Right renal pelvis (tissue), 4 donors: ENCODE results near the gene LRP1. TPM values are rescaled to one million over a fixed set of nuclear protein-coding genes. Genes with fewer than 3 reads are reported as not detected.

Experiments
- DNase-seq, 4 donors: peaks; one replicate each; pipeline ENCODE4 v3.0.0-alpha.2; 2013; ENCODE audit warnings: low read depth in 4 of 4, low spot score in 3 of 4, missing footprints in 1 of 4
- polyA plus RNA-seq, 4 donors: library from polyadenylated mRNA; unstranded; fragments of 120-200 nt; gene quantifications; one replicate each; pipeline ENCODE4 v1.2.1, GENCODE V29; 2013; ENCODE audit not compliant: insufficient read length in 4 of 4

Gene LRP1
- polyA plus RNA-seq, 4 donors: 63.0 to 102 (median 70.6) TPM

GRCh38 chr12:57131896-57132744 lies 3.8 kb downstream of the LRP1 start:
- DNase-seq: no peak

GRCh38 chr12:57133013-57133569 lies 4.8 kb downstream of the LRP1 start:
- DNase-seq: no peak

- no peak for DNase-seq
Observed at GRCh38 chr12:57133916-57134315, 5.6 kb downstream of the LRP1 start.

- DNase-seq: no peak
Observed at GRCh38 chr12:57134949-57135348, 6.7 kb downstream of the LRP1 start.

GRCh38 chr12:57135527-57136326 lies 7.4 kb downstream of the LRP1 start:
- DNase-seq: no peak

- no peak for DNase-seq
Observed at GRCh38 chr12:57138526-57139272, 10.4 kb downstream of the LRP1 start.

GRCh38 chr12:57139796-57140649 lies 11.7 kb downstream of the LRP1 start:
- no peak for DNase-seq

- no peak for DNase-seq
Observed at GRCh38 chr12:57141249-57141648, 13.0 kb downstream of the LRP1 start.

GRCh38 chr12:57142121-57142520 lies 13.8 kb downstream of the LRP1 start:
- DNase-seq: no peak

GRCh38 chr12:57142727-57143126 lies 14.4 kb downstream of the LRP1 start:
- DNase-seq: no peak

GRCh38 chr12:57143454-57143853 lies 15.2 kb downstream of the LRP1 start:
- DNase-seq: no peak

GRCh38 chr12:57145460-57146059 lies 17.3 kb downstream of the LRP1 start:
- DNase-seq: no peak

- no peak for DNase-seq
Observed at GRCh38 chr12:57146092-57146491, 17.8 kb downstream of the LRP1 start.

GRCh38 chr12:57146961-57147944 lies 19.0 kb downstream of the LRP1 start, which contains the start of gene LRP1-AS:
LRP1-AS (minus strand) TSS chr12:57147619.
- DNase-seq: no peak

- DNase-seq: no peak
Observed at GRCh38 chr12:57148469-57149244, 20.4 kb downstream of the LRP1 start.

GRCh38 chr12:57149245-57149900 lies 21.1 kb downstream of the LRP1 start:
- DNase-seq: no peak
